Right lobe of liver (tissue), 6 donors: ENCODE results near the gene USP40. TPM values are rescaled to one million over a fixed set of nuclear protein-coding genes. Genes with fewer than 3 reads are reported as not detected.
A peak's percentile ranks its signal among the peaks of the same experiment; 100 is the strongest.

Experiments
- ATAC-seq, 4 donors: fragments of 200-7000 bp; cut with Tn5 transposase; one replicate each; pipeline ENCODE4 v1.9.1; 2020; ENCODE audit warnings: mild to moderate bottlenecking in 4 of 4, moderate library complexity in 4 of 4
- DNase-seq, 3 donors: peaks; one replicate each; pipeline ENCODE4 v3.0.0-alpha.2; 2020
- H3K27ac ChIP-seq, 3 donors: fragments of 200-600 bp; one replicate each; pipeline ENCODE4 v1.8.0; 2022
- H3K27me3 ChIP-seq, 2 donors: fragments of 200-600 bp; one replicate each; pipeline ENCODE4 v1.8.0; 2022
- H3K36me3 ChIP-seq, 4 donors: fragments of 200-600 bp; sonication (generic) in 1 of 4; one replicate each; pipeline versions ENCODE4 v1.5.1 to v1.8.0; 2017 to 2022; ENCODE audit warnings: control low read depth in 1 of 4
- H3K4me1 ChIP-seq, 4 donors: fragments of 200-600 bp; sonication (generic) in 1 of 4; one replicate each; pipeline versions ENCODE4 v1.5.1 to v1.8.0; 2017 to 2022; ENCODE audit warnings: control low read depth in 1 of 4
- H3K4me3 ChIP-seq, 3 donors: fragments of 200-600 bp; one replicate each; pipeline ENCODE4 v1.8.0; 2022
- H3K9me3 ChIP-seq, 4 donors: fragments of 200-600 bp; sonication (generic) in 1 of 4; one replicate each; pipeline versions ENCODE4 v1.5.1 to v1.8.0; 2017 to 2022; ENCODE audit warnings: control low read depth in 1 of 4
- POLR2A ChIP-seq: fragments of 450-650 bp; IDR thresholded peaks from one replicate; pipeline ENCODE4 v1.6.1; 2017; ENCODE audit warnings: antibody characterized with exemption, mild to moderate bottlenecking
- WGBS: methylation state at CpG from one replicate; pipeline ENCODE4 v1.1.6; 2018; ENCODE audit warnings: low coverage, low lambda C conversion rate; ENCODE audit not compliant: insufficient coverage; ENCODE audit errors: missing lambda C conversion rate; 5-methylcytosine and 5-hydroxymethylcytosine counted together
- intact Hi-C, 2 donors: fragments of 100-400 bp; cut with DNase I; formaldehyde crosslinking; loops; one replicate each; pipeline versions ENCODE4 v1.11.2 to v1.14.1; 2022
- total RNA-seq, 6 experiments: library from RNA; depleted of rRNA in 2 of 6; stranded (reverse); fragments of >200 nt in 2 of 6; fragmentation: NEBNext Ultra II Directional in 3 of 6; extraction: Animal tissue kit (Norgen Biotek cat#: 25700) in 3 of 6; gene quantifications; one replicate each; pipeline versions ENCODE4 v1.1.0 to v1.2.4, GENCODE V29; 2016 to 2023
- TF ChIP-seq, protein P1 (sequence below), 4 donors: fragments of 200-600 bp in 3 of 4; fragments of 450-650 bp in 1 of 4; IDR thresholded peaks; one replicate each; pipeline versions ENCODE4 v1.5.1 to v1.8.0; 2016 to 2022; ENCODE audit warnings: antibody characterized with exemption in 4 of 4, mild to moderate bottlenecking in 2 of 4
- donor health status: DM: no; HTN: yes; CAD: no.
- donor health status: DM: no; HTN: no; CAD: no.
- donor health status: DM: no; HTN: no; CAD: no.
- donor health status: DM: no; HTN: yes; CAD: no.
- donor health status: DM: no; HTN: yes; CAD: no.

The USP40 gene
- total RNA-seq, 6 experiments from 2014 or later, result 19.9 to 38.8 (median 27.0) TPM

DNA sequence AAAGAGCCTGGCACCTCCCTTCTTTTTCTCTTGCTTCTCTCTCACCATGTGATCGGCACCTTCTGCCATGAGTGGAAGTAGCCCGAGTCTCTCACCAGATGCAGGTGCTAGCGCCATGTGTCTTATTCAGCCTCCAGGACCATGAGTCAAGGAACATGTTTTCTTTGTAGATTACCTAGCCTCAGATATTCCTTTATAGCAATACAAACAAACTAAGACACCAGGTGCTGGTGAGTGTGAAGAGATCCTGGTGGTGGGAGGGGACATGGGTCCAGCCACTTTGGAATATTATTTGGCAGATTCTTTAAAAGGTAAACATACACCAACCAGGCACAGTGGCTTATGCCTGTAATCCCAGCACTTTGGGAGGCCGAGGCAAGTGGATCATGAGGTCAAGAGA is 5.9 kb upstream of the USP40 start:
- TF ChIP-seq, protein P1, sequence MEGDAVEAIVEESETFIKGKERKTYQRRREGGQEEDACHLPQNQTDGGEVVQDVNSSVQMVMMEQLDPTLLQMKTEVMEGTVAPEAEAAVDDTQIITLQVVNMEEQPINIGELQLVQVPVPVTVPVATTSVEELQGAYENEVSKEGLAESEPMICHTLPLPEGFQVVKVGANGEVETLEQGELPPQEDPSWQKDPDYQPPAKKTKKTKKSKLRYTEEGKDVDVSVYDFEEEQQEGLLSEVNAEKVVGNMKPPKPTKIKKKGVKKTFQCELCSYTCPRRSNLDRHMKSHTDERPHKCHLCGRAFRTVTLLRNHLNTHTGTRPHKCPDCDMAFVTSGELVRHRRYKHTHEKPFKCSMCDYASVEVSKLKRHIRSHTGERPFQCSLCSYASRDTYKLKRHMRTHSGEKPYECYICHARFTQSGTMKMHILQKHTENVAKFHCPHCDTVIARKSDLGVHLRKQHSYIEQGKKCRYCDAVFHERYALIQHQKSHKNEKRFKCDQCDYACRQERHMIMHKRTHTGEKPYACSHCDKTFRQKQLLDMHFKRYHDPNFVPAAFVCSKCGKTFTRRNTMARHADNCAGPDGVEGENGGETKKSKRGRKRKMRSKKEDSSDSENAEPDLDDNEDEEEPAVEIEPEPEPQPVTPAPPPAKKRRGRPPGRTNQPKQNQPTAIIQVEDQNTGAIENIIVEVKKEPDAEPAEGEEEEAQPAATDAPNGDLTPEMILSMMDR (IDR thresholded peaks at IDR 0.05), result no peak
- TF ChIP-seq POLR2A, result no peak
- H3K4me1 ChIP-seq, result no peaks in the 10 kb centered on the region
- H3K9me3 ChIP-seq, result no peaks in the 10 kb centered on the region
- 85% methylated on average over 4 of the region's 4 CpGs for WGBS
- H3K27ac ChIP-seq, result no peak overlapping the region
- no peaks in the 10 kb centered on the region for H3K27me3 ChIP-seq
- intact Hi-C loops, result no loop called here
- H3K4me3 ChIP-seq, result no peak overlapping the region
- H3K36me3 ChIP-seq, result no peaks in the 10 kb centered on the region
- no peak for ATAC-seq
- no peak for DNase-seq

DNA sequence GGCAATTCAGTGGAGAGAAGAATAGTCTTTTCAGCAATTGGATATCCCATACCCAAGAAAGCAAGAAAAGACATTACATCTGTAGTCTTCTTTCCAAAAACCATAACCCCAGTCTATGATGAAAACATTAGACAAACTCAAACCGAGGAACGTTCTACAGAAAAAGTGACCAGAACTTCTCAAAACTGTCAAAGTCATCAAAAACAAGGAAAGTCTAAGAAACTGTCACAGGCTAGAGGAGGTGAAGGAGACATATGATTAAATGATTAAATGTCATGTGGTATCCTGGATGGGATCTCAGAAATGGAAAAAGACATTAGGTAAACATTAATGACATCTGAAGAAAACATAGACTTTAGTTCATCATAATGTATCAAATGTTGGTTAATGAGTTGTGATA is 4.9 kb upstream of the USP40 start:
- no peak for DNase-seq
- WGBS, result 74% methylated on average over 2 of the region's 2 CpGs
- no peak overlapping the region for H3K4me3 ChIP-seq
- TF ChIP-seq, protein P1 (IDR thresholded peaks at IDR 0.05), result no peak
- TF ChIP-seq POLR2A, result no peak
- H3K36me3 ChIP-seq, result no peaks in the 10 kb centered on the region
- ATAC-seq, result no peak
- H3K27ac ChIP-seq, result no peak overlapping the region
- intact Hi-C loops, result no loop called here
- no peaks in the 10 kb centered on the region for H3K27me3 ChIP-seq
- H3K9me3 ChIP-seq, result no peaks in the 10 kb centered on the region
- H3K4me1 ChIP-seq, result no peaks in the 10 kb centered on the region

DNA sequence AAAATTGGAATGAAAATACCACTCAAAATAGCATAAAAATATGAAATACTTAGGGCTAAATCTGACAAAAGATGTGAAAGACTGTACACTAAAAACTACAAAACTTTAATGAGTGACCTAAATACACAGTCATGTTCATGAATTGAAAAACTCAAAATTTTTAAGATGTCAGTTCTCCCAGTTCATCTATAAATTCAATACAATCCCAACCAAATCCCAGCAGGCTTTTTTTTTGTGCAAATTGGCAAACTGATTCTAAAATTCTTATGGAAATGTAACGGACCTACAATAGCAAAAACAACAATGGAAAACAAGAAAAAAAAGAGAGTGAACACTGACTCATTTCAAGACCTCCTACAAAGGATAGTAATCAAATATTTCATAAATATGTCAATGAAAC is 4.4 kb upstream of the USP40 start:
- intact Hi-C loops, result no loop called here
- DNase-seq, result no peak

DNA sequence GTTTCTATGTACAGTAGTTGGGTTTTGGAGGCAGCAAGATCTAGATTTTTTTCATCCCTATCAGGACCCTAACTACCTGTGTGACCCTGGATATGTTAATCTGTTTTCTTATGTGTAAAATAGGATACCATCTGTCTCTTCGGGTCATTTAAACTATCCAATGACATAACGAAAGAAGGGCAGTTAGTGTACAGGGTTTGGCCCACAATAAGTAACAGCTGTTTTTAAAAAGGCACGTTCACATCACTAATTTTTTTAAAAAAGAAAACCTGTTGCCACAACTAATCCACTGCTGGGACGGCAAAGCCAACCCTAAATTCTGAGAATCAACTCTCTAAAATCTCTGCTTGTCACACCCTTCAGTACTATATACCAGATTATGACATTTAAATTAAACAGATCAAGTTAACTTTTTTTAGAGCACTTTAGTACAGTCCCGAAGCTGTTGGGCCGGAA is 869 bp downstream of the USP40 start:
- Histone ChIP-seq H3K4me3 (peak overlapping the region; percentile 90 to 99 (median 91)), H3K27me3 (no peaks in the 10 kb centered on the region), H3K27ac (peak overlapping the region; percentile 95 to 97 (median 96)), H3K36me3 (peaks cover 0 to 3% (median 0%) of the 10 kb centered on the region in 4 donors), H3K9me3 (no peaks in the 10 kb centered on the region), H3K4me1 (peaks cover 0 to 8% (median 4%) of the 10 kb centered on the region in 4 donors)
- no peak for DNase-seq
- WGBS, result under 1% methylated on average over 6 of the region's 6 CpGs
- ATAC-seq, result no peak
- intact Hi-C loops, result no loop called here
- TF ChIP-seq POLR2A, result no peak
- TF ChIP-seq, protein P1 (IDR thresholded peaks at IDR 0.05), result no peak

More for the DNA sequence above, 4.4 kb upstream of the USP40 start:
- H3K9me3 ChIP-seq, result no peaks in the 10 kb centered on the region
- no peak for TF ChIP-seq POLR2A
- TF ChIP-seq, protein P1 (IDR thresholded peaks at IDR 0.05), result no peak
- no peak overlapping the region for H3K4me3 ChIP-seq
- ATAC-seq, result no peak
- WGBS, result 39% methylated on average over 1 of the region's 1 CpG
- no peaks in the 10 kb centered on the region for H3K27me3 ChIP-seq
- H3K4me1 ChIP-seq, result no peaks in the 10 kb centered on the region
- no peak overlapping the region for H3K27ac ChIP-seq
- H3K36me3 ChIP-seq, result no peaks in the 10 kb centered on the region
